COLO668 (cell line): ENCODE measurements around the gene F2R.
"Not testable (repeated sequence)": the region's sequence is repeated elsewhere in the genome, so short reads cannot be mapped to it uniquely, and the experiment has no call there.

Experiments used
- DNase-seq: peaks from one replicate; lab custom pipeline; 2025; ENCODE audit not compliant: unreplicated experiment; lab: John Stamatoyannopoulos, UW

The F2R gene

GRCh38 chr5:76717222-76718083, 1.5 kb downstream of the F2R start:
- DNase-seq: no peak

- no peak for DNase-seq
These were observed 2.5 kb downstream of the F2R start for GRCh38 chr5:76718381-76718832.

- DNase-seq: no peak
These were observed 3.0 kb downstream of the F2R start for GRCh38 chr5:76718880-76719279.

GRCh38 chr5:76720988-76721569, 5.2 kb downstream of the F2R start:
- no peak for DNase-seq

GRCh38 chr5:76723266-76723665, 7.3 kb downstream of the F2R start:
- DNase-seq: no peak

- DNase-seq: no peak
These were observed 8.0 kb downstream of the F2R start for GRCh38 chr5:76723906-76724305.

GRCh38 chr5:76724871-76725270, 8.9 kb downstream of the F2R start:
- DNase-seq: no peak

GRCh38 chr5:76728965-76729364, 13.0 kb downstream of the F2R start:
- no peak for DNase-seq

GRCh38 chr5:76729373-76730290, 13.7 kb downstream of the F2R start:
- no peak for DNase-seq

GRCh38 chr5:76732405-76733048, 16.6 kb downstream of the F2R start:
- no peak for DNase-seq

- DNase-seq: no peak
These were observed 17.1 kb downstream of the F2R start for GRCh38 chr5:76733049-76733417.

- no peak for DNase-seq
These were observed 20.0 kb downstream of the F2R start for GRCh38 chr5:76735762-76736545.

- DNase-seq: no peak
These were observed 21.0 kb downstream of the F2R start for GRCh38 chr5:76736679-76737556.

- no peak for DNase-seq
These were observed 21.9 kb downstream of the F2R start for GRCh38 chr5:76737846-76738245.

GRCh38 chr5:76741506-76741905, 25.6 kb downstream of the F2R start:
- DNase-seq: not testable (repeated sequence)

GRCh38 chr5:76742583-76742982, 26.7 kb downstream of the F2R start:
- no peak for DNase-seq

- DNase-seq: no peak
These were observed 28.7 kb downstream of the F2R start for GRCh38 chr5:76744632-76745031.

- no peak for DNase-seq
These were observed 29.7 kb downstream of the F2R start for GRCh38 chr5:76745670-76746069.

- no peak for DNase-seq
These were observed 30.8 kb downstream of the F2R start for GRCh38 chr5:76746677-76747076.
